Mononuclear cell (primary cell): Measurements from ENCODE around the gene TANC1. TPM values are rescaled to one million over a fixed set of nuclear protein-coding genes. Genes with fewer than 3 reads are reported as not detected.

Source experiments
- H3K27me3 ChIP-seq: 2 replicates; pipeline ENCODE4 v1.6.0; 2011; ENCODE audit warnings: low read length, control low read depth; ENCODE audit not compliant: insufficient read depth
- H3K4me1 ChIP-seq: 2 replicates; pipeline ENCODE4 v1.5.1; 2011; ENCODE audit warnings: mild to moderate bottlenecking, low read length, control low read depth; ENCODE audit not compliant: insufficient read depth
- H3K4me3 ChIP-seq: 2 replicates; pipeline ENCODE4 v1.5.1; 2011; ENCODE audit warnings: mild to moderate bottlenecking, low read length, moderate library complexity
- H3K9me3 ChIP-seq: 2 replicates; pipeline ENCODE4 v1.5.1; 2011; ENCODE audit warnings: low read depth, mild to moderate bottlenecking, control low read depth, low read length
- total RNA-seq: library from RNA; depleted of rRNA; stranded (reverse); fragments of >200 nt; gene quantifications from one replicate; pipeline ENCODE4 v1.2.3, GENCODE V29; 2012

Gene TANC1
- total RNA-seq, 1 donor, result 0.21 TPM

DNA sequence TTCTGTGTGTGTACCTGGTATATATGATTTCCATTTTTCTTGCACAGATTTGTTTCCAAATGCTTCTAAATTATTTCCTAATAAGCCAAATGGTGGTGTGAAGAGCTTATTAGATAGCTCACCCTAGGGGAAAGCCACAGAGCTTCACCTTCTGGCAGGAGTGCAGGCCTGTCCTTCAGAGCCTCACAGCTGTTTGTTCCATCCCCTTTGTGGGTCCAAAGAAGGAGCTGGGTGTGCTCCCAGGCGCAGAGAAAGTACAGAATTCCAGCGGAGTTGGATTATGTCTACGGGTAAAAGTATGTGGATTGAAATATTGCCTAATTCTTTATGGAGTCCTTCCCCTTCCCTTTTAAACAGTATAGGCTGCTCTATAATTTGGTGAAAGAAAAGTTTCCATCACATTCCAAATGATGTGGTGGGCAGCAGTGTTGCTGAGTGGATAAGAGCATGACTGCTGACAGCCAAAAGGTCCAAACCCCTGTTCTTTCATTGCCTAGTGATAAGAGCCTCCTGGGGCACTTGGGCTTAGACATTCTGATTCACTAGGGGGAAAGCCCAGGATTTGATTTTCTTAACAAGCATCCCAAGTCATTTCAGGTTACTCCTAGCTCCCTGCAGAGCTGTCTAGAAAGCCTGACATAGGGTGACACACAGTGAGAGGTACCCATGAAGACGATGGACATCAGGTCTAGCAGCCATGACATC lies 231.5 kb downstream of the TANC1 start:
- Histone ChIP-seq H3K4me1 (peaks cover 5% of the 10 kb centered on the region), H3K9me3 (no peaks in the 10 kb centered on the region), H3K4me3 (no peak overlapping the region), H3K27me3 (no peaks in the 10 kb centered on the region)

DNA sequence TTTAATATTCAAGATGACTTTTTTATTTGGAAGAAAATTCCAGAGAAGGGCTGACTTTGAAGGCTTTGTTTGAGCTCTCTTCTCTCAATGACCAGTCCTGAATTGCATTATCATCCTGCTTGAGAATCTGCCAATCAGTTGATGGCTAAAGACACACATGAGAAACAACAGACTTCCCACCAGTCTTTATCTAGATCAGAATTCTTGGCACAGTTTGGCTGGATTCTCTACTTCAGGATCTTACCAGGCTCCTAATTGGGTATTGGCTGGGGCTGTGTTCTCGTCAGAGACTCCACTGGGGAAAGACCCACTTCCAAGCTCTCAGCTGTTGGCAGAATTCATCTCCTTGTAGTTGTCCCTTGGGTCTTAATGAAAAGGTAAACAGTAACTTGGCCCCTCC lies 232.1 kb downstream of the TANC1 start:
- no peaks in the 10 kb centered on the region for H3K9me3 ChIP-seq
- H3K4me1 ChIP-seq, result peaks cover 5% of the 10 kb centered on the region
- no peaks in the 10 kb centered on the region for H3K27me3 ChIP-seq
- no peak overlapping the region for H3K4me3 ChIP-seq

DNA sequence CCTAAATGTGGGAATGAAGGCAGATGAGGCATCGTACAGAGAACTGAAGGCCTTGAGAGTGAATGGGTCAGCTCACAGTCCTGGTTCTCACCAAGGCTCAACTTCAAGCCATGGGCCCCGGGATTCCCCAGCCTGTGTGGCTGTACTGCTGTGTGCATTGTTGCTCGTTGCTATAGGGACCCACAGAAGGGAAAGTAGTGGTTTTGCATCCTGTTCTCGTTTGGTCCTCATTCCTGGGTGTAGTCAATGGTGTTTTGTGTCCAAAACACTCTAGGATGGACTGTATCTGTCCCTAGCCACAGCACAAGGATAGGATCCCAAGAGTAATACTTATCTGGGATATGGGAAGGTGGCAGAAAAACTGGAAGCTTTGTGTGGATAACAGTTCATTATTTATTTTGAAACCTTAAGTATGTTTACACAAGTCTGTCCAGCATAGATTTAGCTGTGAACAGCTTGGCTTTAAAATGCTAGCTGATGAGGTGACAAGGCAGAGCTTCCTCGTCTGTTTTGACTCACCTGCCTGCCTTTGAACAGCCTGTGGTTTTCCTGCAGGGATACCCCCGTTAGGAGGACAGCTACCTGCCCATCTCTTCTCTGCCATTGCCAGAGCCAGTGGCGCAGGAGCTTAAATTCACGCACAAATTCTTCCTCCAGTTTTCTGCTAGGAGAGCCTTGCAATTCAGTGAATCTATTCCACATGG lies 233.1 kb downstream of the TANC1 start:
- Histone ChIP-seq H3K9me3 (no peaks in the 10 kb centered on the region), H3K4me3 (no peak overlapping the region), H3K27me3 (no peaks in the 10 kb centered on the region), H3K4me1 (peaks cover 5% of the 10 kb centered on the region)

DNA sequence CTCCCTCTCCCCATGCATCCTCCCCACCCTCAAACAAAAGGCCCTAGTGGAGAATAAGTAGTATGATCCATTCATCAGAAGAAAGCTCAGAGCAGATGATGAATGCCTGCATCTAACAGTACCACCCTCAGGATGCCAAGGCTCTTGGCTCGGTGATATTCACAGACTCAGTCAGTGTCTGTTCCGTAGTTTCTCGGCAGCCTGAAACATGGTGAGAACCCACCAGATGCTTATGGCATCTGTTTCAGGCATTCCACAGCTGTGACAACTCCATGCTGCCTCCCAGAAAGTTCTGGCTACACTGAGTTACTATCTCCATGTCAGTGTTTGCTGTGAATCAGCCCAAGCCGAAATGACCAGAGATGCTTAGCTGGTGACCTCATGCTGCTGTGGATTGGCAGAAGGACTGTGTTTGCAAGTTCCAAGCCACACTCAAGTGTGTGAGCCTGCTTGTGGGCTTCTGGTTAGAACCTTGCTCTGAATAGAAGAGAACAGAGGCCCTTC lies 234.2 kb downstream of the TANC1 start:
- peaks cover 5% of the 10 kb centered on the region for H3K4me1 ChIP-seq
- no peaks in the 10 kb centered on the region for H3K9me3 ChIP-seq
- no peak overlapping the region for H3K4me3 ChIP-seq
- H3K27me3 ChIP-seq, result no peaks in the 10 kb centered on the region

DNA sequence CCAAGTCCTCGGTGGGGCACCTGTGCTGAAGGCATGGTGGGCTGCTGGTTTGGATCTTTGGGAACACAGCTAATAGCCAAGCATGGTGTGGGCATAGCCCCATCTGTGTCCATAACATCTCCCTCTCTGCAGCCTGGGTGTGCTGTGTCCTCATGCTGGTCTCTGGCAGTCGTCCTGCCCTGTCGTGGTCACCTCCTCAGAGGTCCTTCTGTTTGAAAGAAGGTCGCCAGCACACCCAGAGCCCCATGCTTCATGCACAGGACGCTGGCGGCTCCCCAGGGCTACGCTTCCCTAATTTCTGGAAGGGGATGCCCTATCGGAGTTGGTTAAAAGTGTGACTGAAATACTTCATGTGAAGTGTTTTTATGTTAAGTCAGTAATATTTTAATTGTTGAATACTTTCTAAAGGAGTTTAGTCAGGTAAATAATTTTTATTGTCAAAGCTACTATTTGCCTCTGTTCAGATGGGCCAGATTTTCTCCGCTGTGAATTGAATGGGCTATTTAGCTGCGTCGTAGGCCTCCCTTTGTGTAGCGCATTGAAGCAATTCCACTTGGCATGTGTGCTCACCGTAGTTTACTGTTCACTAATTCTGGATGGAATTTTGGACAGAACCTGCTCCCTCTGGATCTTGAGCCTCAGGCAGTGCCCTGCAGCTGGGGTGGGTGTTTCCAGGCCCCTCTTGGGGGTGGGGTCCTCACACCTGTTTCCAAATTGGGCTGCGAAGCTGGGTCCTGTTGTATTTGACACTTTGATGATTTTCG lies 236.1 kb downstream of the TANC1 start:
- no peaks in the 10 kb centered on the region for H3K27me3 ChIP-seq
- no peak overlapping the region for H3K4me3 ChIP-seq
- peaks cover 10% of the 10 kb centered on the region for H3K4me1 ChIP-seq
- H3K9me3 ChIP-seq, result no peaks in the 10 kb centered on the region

DNA sequence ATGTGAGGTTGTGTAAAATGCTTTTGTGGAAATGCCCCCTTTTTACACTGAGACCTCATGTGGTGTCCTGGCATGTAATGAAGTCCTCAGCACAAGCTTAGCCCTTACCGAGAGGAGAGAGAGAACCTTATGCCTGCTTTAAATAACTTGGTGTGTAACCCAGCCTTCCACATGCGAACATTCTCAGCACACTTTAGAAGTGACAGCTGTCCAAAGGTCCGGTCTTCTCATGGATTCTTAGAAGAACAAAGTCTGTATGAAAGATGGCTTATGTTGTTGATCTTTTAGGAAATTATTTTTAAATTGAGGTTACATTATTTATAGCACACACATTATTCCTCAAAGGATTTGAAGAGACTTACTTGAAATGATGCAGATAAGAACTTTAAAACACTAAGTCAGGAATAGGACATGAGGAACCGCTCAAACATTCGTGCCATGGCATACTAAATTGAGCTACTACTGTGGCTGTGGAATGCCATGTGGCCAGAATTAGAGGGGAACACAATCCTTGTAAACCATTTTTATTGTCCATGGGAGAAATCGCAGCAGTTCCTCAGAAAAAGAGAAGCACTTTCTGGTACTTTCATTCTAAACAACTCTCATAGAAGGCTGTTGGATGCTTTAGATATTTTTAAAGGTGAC lies 238.4 kb downstream of the TANC1 start:
- H3K9me3 ChIP-seq, result no peaks in the 10 kb centered on the region
- no peaks in the 10 kb centered on the region for H3K27me3 ChIP-seq
- H3K4me1 ChIP-seq, result peaks cover 16% of the 10 kb centered on the region
- no peak overlapping the region for H3K4me3 ChIP-seq

DNA sequence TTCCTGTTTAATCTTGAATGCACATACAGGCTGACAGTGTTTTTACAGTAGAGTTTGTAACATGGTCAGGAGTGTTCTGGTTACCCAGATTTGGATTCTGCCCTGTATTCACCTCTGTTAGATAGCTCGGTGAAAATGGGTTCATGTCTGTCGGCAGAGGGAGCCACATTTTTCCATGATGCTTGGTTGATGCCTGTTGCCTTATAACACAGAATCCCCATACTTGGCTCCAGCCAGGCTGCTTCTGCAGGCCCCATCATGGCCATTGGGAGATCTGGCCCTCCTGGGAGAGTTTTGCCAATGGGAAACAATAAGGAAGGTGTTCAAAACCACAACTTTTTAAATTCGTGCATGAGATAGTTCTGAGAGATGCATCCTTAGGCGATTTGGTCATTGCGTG lies 240.0 kb downstream of the TANC1 start:
- no peak overlapping the region for H3K4me3 ChIP-seq

DNA sequence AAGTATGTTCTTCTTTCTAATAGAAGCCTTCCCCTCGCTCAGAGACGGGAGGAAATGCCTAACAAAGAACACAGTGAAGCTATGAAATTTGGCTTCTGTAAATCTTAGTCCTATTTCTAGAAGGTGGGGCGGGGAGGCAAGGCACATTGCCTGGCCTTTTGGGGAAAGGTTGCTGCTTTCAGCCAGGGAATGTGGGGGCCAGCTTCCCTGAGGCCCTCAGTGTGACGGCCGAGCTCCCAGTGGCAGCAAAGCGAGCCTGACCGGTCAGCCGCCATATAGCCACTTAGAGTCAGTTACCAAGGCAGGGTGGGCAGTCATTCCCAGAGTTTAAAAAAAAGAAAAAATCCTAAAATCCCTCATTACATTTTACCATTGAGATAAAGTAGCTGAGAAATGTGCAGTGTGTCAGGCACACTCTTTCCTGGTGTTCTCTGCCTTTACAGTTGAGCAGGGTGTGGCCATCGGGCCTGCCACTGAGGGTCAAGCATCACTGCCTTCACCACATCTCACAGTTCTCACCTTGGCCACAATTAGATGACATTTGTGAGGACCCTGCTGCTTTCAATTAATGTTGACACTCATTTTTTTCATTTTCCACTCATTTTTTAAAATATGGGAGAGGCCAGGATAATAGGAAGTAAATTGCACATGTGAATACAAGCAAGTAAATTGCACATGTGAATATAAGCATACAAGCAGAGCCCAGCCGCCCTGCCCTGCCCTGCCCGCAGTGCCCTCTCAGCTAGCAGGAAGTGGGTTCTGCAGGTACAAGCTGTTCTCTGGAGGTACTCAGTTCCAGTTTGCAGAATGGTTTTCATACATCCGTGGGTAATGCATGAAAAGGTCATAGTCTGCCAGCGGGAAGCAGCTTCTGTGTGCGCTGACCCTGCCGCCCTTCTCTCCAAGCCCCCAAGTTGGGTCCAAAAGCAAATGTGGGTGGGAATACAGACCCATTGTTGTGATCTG lies 241.2 kb downstream of the TANC1 start:
- Histone ChIP-seq H3K4me3 (no peak overlapping the region), H3K9me3 (no peaks in the 10 kb centered on the region), H3K27me3 (no peaks in the 10 kb centered on the region), H3K4me1 (peaks cover 14% of the 10 kb centered on the region)

More for the DNA sequence above, 240.0 kb downstream of the TANC1 start:
- Histone ChIP-seq H3K9me3 (no peaks in the 10 kb centered on the region), H3K27me3 (no peaks in the 10 kb centered on the region), H3K4me1 (peaks cover 14% of the 10 kb centered on the region)

DNA sequence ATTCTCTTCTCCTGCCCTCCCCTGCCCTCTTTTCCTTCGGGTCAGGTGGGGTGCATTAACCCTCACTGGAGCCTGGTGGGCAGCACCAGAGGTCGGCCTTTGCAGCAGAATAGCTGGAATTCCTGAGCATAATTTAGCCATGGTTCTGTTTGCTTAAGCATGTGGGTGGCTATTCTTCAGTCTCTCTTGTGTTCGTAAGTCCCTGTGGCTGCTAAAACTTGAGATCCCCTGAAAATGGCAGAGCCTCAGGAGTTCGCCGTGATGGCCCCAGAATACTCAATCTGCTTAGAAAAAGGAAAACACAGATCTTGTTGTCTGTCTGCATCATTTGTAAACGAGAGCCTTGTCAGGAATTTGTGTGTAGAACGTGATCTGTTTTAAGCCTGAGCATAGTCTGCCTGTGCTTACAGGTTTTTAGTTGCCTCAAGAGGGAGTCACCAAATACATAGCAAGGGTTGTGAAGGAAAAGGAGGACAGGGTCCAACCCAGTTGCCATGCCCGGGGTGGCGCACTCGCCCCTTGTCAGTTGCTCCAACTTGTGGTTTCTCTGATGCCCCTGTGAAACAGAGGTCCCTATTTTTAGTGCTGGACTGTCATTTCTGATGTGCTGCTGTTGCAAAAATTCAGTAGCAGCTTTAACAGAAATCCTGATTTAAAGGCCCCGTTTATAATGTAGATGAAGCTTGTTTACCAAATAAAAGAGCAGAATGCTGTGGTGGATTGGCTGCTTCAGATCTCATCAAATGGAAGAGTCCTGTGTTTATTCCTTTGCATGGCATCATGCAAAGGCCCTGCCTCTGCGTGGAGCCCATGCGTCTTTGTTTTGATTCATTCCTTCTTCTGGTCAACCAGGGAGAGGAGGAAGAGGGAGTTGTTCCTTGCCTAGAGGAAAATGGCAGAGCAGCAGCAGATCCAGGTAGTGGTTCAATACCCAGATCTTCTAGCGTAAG lies 243.3 kb downstream of the TANC1 start:
- Histone ChIP-seq H3K4me1 (peaks cover 14% of the 10 kb centered on the region), H3K4me3 (no peak overlapping the region), H3K9me3 (no peaks in the 10 kb centered on the region), H3K27me3 (no peaks in the 10 kb centered on the region)

DNA sequence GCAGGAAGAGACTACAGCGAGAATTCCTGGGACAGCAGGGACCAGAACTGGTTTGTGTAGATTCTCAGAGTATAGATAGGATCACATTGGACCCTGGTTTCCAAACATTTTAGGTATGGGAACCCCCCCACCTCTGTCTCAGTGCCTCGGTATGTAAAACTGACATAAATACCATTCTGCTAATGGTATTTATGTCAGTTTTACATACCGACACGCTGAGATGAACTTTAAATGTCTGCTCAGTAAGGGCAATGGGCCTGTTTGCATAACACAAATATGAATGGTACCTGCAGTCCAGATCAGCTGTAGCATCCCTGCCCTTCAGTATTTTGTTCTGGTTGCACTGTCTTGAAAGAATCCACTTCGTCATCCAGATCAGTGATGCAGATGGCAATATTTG lies 244.9 kb downstream of the TANC1 start:
- no peak overlapping the region for H3K4me3 ChIP-seq
- H3K4me1 ChIP-seq, result peaks cover 14% of the 10 kb centered on the region
- H3K9me3 ChIP-seq, result no peaks in the 10 kb centered on the region
- no peaks in the 10 kb centered on the region for H3K27me3 ChIP-seq

DNA sequence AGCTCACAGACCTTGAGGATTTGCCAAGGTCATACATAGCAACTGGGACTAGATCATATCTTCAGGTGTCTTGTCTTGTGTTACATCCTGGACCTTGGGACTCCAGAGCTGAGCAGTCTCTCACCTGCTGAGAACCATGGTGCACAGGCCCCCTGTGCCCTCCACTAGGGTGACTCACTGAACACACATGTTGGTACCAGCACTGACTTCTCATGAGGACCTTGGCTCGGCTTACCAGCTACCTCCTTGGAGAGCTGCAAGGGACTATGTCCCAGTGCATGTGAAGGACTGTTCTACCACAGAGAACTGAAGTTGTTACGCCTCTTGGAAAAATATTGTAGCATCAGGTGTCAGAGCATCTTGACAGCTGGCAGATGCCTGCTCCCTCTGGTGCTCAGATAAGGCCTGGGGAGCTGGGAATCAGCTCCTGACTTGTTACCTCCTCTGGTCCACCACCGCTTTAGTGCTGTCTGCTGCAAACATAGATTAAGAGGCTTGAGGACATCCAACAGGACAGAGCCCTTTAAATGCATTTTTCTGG lies 246.0 kb downstream of the TANC1 start:
- H3K9me3 ChIP-seq, result no peaks in the 10 kb centered on the region
- no peak overlapping the region for H3K4me3 ChIP-seq
- H3K4me1 ChIP-seq, result peaks cover 11% of the 10 kb centered on the region
- H3K27me3 ChIP-seq, result no peaks in the 10 kb centered on the region

DNA sequence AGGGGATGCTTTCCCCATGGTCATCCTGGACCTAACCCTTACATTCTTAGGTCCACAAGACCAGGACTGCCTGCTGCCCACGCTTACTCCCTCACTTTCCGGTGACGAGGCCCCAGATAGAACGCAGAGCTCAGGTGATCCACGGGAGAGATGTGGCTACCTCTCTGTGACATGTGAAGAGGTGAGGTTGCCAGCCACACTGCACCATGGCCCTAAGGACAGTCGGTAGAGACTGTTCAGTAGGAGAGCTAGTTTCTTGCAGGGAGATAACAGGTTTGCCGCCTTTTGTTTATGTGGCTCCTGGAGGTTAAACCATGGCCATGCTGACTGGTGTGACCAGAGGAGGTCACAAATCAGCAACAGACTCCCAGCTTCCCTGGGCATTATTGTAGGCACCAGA lies 246.7 kb downstream of the TANC1 start:
- H3K9me3 ChIP-seq, result no peaks in the 10 kb centered on the region
- H3K4me3 ChIP-seq, result no peak overlapping the region
- peaks cover 4% of the 10 kb centered on the region for H3K4me1 ChIP-seq
- no peaks in the 10 kb centered on the region for H3K27me3 ChIP-seq

DNA sequence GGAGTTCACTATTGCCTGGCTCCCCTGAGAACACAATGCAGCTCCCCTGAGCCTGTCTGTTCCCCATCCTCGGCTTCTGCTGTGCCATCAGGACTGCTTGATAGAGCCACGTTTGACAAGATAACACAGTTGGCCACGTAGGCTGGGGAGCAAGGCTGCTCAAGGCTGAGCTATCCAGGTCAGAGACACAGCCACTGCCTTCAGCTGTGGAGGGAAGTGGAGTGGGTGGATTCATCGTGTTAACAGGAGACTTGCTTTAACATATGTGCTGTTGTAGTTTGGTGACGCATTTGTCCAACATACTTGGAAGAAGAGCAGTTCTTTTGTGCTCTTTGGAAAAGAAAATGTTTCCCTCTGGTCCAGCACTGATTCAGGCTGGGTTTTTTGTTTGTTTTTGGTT lies 249.2 kb downstream of the TANC1 start:
- no peaks in the 10 kb centered on the region for H3K4me1 ChIP-seq
- H3K27me3 ChIP-seq, result no peaks in the 10 kb centered on the region
- H3K4me3 ChIP-seq, result no peak overlapping the region
- H3K9me3 ChIP-seq, result no peaks in the 10 kb centered on the region
